HepG2 (cell line): ENCODE data around the gene GPR83. TPM values are rescaled to one million over a fixed set of nuclear protein-coding genes. Genes with fewer than 3 reads are reported as not detected.
A peak's percentile ranks its signal among the peaks of the same experiment; 100 is the strongest.

ENCODE experiments used
- DRAP1 ChIP-seq: IDR thresholded peaks from 2 replicates; pipeline ENCODE4 v1.6.1; 2016; ENCODE audit warnings: missing genetic modification reagents, missing compliant biosample characterization
- ESRRA ChIP-seq: sonication (generic); formaldehyde crosslinking; IDR thresholded peaks from 2 replicates; pipeline ENCODE4 v1.5.1; 2020; ENCODE audit warnings: mild to moderate bottlenecking, low read depth, missing genetic modification reagents
- RELA ChIP-seq: sonication (generic); formaldehyde crosslinking; IDR thresholded peaks from 2 replicates; pipeline ENCODE4 v1.4.0; 2020; ENCODE audit warnings: missing genetic modification reagents
- SMAD3 ChIP-seq: sonication (generic); formaldehyde crosslinking; IDR thresholded peaks from 2 replicates; pipeline ENCODE4 v1.4.0; 2020; ENCODE audit warnings: missing genetic modification reagents
- SRF ChIP-seq: IDR thresholded peaks from 2 replicates; pipeline ENCODE4 v1.6.1; 2011; ENCODE audit warnings: mild to moderate bottlenecking, low read depth, low read length, moderate library complexity
- THAP11 ChIP-seq: IDR thresholded peaks from 2 replicates; pipeline ENCODE4 v1.6.1; 2016; ENCODE audit warnings: missing biosample characterization, missing genetic modification reagents
- ZNF205 ChIP-seq: IDR thresholded peaks from 2 replicates; pipeline ENCODE4 v1.6.1; 2018; ENCODE audit warnings: missing biosample characterization, missing genetic modification reagents
- ZNF318 ChIP-seq: sonication (generic); formaldehyde crosslinking; IDR thresholded peaks from 2 replicates; pipeline ENCODE4 v1.4.0; 2020; ENCODE audit warnings: mild to moderate bottlenecking, missing genetic modification reagents
- ZNF343 ChIP-seq: sonication (generic); formaldehyde crosslinking; IDR thresholded peaks from 2 replicates; pipeline ENCODE4 v1.4.0; 2020; ENCODE audit warnings: mild to moderate bottlenecking, missing genetic modification reagents
- ZNF432 ChIP-seq: sonication (generic); formaldehyde crosslinking; IDR thresholded peaks from 2 replicates; pipeline ENCODE4 v1.5.0; 2020; ENCODE audit warnings: missing genetic modification reagents, mild to moderate bottlenecking, borderline replicate concordance
- ZNF746 ChIP-seq: sonication (generic); formaldehyde crosslinking; IDR thresholded peaks from 2 replicates; pipeline ENCODE4 v1.8.0; 2022; ENCODE audit warnings: mild to moderate bottlenecking, missing genetic modification reagents
- polyA plus RNA-seq, 8 experiments: library from polyadenylated mRNA; depleted of rRNA in 3 of 8; stranded (reverse) in 7 of 8; unstranded in 1 of 8; fragments of >200 nt; fragmentation: Illumina TruSeq in 4 of 8; extraction: Trizol in 4 of 8; gene quantifications; 2 replicates each; pipeline versions ENCODE4 v1.2.1 to v1.2.3, GENCODE V29; 2011 to 2016; ENCODE audit warnings: low read depth in 4 of 8, missing spikeins in 1 of 8, mixed read lengths in 1 of 8; ENCODE audit not compliant: insufficient read depth in 1 of 8
- total RNA-seq, 5 experiments: library from RNA; depleted of rRNA; stranded (reverse); fragments of >200 nt; fragmentation: Illumina TruSeq; extraction: Trizol; gene quantifications; 2 replicates each; pipeline ENCODE4 v1.2.3, GENCODE V29; 2016; ENCODE audit warnings: low read depth in 1 of 5
- TF ChIP-seq, protein P1 (sequence below): sonication (generic); formaldehyde crosslinking; IDR thresholded peaks from 2 replicates; pipeline ENCODE4 v1.5.1; 2020; ENCODE audit warnings: mild to moderate bottlenecking, missing genetic modification reagents, moderate library complexity
- TF ChIP-seq, protein P2 (sequence below): sonication (generic); formaldehyde crosslinking; IDR thresholded peaks from 2 replicates; pipeline ENCODE4 v1.4.0; 2020; ENCODE audit warnings: mild to moderate bottlenecking, missing genetic modification reagents

The GPR83 gene
- total and polyA plus RNA-seq, 2 of the 13 experiments (the other 11 are each of a cell fraction or from before 2014, with no cell fraction given) = 0.04 to 0.11 TPM

DNA sequence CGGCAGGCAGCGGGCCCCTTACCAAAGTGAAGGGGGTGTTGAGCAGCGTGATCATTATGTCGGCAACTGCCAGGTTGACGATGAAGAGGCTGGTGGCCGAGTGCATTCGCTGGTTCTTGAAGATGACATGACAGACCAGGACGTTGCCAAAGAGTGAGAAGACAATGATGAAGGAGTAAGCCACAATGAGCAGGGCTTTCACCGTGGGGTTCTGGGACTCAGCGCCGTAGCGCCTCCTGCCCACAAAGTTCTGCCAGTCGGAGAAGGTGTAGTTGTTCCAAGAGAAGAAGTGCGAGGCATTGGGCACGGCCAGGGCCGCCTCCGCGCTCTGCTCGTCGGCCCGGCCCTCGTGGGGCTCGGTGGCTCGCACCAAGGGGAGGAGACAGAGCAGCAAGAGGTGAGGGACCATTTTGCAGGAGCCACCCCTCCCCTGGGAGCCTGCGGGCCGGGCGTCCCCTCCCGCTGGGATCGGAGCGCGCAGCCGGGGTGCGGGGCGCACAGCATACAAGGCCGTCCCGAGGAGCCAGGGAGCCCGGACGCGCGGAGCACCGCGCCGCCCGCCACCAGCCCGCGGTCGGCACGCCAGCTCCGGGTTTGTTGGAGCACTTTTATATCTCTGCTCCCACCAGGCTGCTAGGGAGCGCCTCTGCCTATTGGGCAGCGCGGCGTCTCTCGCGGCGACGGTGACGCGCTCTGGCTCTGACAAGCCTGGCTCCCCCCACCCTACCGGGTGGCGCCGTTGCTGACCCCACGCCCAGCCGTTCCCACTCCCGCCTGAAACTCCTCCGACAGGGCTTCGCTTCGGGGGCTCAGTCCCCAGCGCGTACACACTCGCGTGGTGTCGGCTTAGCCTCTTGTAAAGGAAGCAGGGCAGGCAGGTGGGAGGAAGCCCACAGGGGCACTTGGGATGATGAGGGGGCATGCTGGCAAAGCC is at the start of gene GPR83 (continued):
- TF ChIP-seq ZNF318 (CRISPR knock-in tag) (no peak), SMAD3 (CRISPR knock-in tag) (no peak), THAP11 (CRISPR knock-in tag) (no peak), ZNF432 (CRISPR knock-in tag) (no peak), ZNF205 (CRISPR knock-in tag) (no peak), ESRRA (CRISPR knock-in tag) (no peak), RELA (CRISPR knock-in tag) (no peak), ZNF746 (CRISPR knock-in tag) (no peak), ZNF343 (CRISPR knock-in tag) (no peak), DRAP1 (CRISPR knock-in tag) (no peak), SRF (no peak)
- TF ChIP-seq, protein P1, sequence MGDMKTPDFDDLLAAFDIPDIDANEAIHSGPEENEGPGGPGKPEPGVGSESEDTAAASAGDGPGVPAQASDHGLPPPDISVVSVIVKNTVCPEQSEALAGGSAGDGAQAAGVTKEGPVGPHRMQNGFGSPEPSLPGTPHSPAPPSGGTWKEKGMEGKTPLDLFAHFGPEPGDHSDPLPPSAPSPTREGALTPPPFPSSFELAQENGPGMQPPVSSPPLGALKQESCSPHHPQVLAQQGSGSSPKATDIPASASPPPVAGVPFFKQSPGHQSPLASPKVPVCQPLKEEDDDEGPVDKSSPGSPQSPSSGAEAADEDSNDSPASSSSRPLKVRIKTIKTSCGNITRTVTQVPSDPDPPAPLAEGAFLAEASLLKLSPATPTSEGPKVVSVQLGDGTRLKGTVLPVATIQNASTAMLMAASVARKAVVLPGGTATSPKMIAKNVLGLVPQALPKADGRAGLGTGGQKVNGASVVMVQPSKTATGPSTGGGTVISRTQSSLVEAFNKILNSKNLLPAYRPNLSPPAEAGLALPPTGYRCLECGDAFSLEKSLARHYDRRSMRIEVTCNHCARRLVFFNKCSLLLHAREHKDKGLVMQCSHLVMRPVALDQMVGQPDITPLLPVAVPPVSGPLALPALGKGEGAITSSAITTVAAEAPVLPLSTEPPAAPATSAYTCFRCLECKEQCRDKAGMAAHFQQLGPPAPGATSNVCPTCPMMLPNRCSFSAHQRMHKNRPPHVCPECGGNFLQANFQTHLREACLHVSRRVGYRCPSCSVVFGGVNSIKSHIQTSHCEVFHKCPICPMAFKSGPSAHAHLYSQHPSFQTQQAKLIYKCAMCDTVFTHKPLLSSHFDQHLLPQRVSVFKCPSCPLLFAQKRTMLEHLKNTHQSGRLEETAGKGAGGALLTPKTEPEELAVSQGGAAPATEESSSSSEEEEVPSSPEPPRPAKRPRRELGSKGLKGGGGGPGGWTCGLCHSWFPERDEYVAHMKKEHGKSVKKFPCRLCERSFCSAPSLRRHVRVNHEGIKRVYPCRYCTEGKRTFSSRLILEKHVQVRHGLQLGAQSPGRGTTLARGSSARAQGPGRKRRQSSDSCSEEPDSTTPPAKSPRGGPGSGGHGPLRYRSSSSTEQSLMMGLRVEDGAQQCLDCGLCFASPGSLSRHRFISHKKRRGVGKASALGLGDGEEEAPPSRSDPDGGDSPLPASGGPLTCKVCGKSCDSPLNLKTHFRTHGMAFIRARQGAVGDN = peak; percentile 37; the same call in 1 of the 2 replicates
- TF ChIP-seq, protein P2, sequence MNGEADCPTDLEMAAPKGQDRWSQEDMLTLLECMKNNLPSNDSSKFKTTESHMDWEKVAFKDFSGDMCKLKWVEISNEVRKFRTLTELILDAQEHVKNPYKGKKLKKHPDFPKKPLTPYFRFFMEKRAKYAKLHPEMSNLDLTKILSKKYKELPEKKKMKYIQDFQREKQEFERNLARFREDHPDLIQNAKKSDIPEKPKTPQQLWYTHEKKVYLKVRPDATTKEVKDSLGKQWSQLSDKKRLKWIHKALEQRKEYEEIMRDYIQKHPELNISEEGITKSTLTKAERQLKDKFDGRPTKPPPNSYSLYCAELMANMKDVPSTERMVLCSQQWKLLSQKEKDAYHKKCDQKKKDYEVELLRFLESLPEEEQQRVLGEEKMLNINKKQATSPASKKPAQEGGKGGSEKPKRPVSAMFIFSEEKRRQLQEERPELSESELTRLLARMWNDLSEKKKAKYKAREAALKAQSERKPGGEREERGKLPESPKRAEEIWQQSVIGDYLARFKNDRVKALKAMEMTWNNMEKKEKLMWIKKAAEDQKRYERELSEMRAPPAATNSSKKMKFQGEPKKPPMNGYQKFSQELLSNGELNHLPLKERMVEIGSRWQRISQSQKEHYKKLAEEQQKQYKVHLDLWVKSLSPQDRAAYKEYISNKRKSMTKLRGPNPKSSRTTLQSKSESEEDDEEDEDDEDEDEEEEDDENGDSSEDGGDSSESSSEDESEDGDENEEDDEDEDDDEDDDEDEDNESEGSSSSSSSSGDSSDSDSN (CRISPR knock-in tag) = peak; percentile 29; the same call in 1 of the 2 replicates
